AG04450 (cell line): ENCODE data around the gene C17orf58. TPM values are rescaled to one million over a fixed set of nuclear protein-coding genes. Genes with fewer than 3 reads are reported as not detected.
"Not testable (repeated sequence)": the region's sequence is repeated elsewhere in the genome, so short reads cannot be mapped to it uniquely, and the experiment has no call there.

Source experiments
- CTCF ChIA-PET: fragments of 300-600, 350-600 bp; formaldehyde crosslinking; extraction: SDS; loops from one replicate; lab custom pipeline; 2022; ENCODE audit warnings: antibody characterized with exemption, inconsistent platforms; lab: Charles Lee
- POLR2A ChIA-PET: fragments of 350-600 bp; formaldehyde crosslinking; extraction: SDS; loops from one replicate; lab custom pipeline; 2021; ENCODE audit warnings: antibody characterized with exemption, inconsistent platforms; lab: Yijun Ruan, JAX
- DNase-seq: peaks from one replicate; pipeline ENCODE4 v3.0.0-alpha.2; 2011; ENCODE audit warnings: low read depth, low spot score
- H3K27ac ChIP-seq: one replicate; pipeline ENCODE4 v1.5.1; 2012; ENCODE audit warnings: low read depth, low read length, control low read depth
- H3K27me3 ChIP-seq: one replicate; pipeline ENCODE4 v1.6.0; 2012; ENCODE audit warnings: low read length; ENCODE audit not compliant: control insufficient read depth, insufficient read depth
- H3K4me3 ChIP-seq: 2 replicates; pipeline ENCODE4 v1.5.1; 2011; ENCODE audit warnings: mild to moderate bottlenecking, low read depth, low read length, control low read depth
- H3K9me3 ChIP-seq: 2 replicates; pipeline ENCODE4 v1.5.1; 2012; ENCODE audit warnings: low read length; ENCODE audit not compliant: control insufficient read depth, insufficient read depth
- polyA plus RNA-seq: library from polyadenylated mRNA; depleted of rRNA; stranded (reverse); fragments of >200 nt; gene quantifications from 2 replicates; pipeline ENCODE4 v1.2.3, GENCODE V29; 2011
- TF ChIP-seq, protein P1 (sequence below): IDR thresholded peaks from 2 replicates; pipeline ENCODE4 v1.5.1; 2011; ENCODE audit warnings: low read depth, low read length, control low read depth, inconsistent platforms

Gene C17orf58
- polyA plus RNA-seq, 1 experiment: 14.4 TPM

- no peak overlapping the region for H3K4me3 ChIP-seq
- peaks cover 5% of the 10 kb centered on the region for H3K9me3 ChIP-seq
- TF ChIP-seq, protein P1, sequence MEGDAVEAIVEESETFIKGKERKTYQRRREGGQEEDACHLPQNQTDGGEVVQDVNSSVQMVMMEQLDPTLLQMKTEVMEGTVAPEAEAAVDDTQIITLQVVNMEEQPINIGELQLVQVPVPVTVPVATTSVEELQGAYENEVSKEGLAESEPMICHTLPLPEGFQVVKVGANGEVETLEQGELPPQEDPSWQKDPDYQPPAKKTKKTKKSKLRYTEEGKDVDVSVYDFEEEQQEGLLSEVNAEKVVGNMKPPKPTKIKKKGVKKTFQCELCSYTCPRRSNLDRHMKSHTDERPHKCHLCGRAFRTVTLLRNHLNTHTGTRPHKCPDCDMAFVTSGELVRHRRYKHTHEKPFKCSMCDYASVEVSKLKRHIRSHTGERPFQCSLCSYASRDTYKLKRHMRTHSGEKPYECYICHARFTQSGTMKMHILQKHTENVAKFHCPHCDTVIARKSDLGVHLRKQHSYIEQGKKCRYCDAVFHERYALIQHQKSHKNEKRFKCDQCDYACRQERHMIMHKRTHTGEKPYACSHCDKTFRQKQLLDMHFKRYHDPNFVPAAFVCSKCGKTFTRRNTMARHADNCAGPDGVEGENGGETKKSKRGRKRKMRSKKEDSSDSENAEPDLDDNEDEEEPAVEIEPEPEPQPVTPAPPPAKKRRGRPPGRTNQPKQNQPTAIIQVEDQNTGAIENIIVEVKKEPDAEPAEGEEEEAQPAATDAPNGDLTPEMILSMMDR: no peak
- no peak overlapping the region for H3K27ac ChIP-seq
- CTCF ChIA-PET: interaction anchor here (0.9 kb wide), 1 partner anchor 10 kb away, joined by 3 read pairs; no protein-coding TSS in a partner anchor
- no peaks in the 10 kb centered on the region for H3K27me3 ChIP-seq
- POLR2A ChIA-PET: no interaction called here
- no peak for DNase-seq
Measured at GRCh38 chr17:67974185-67974584, 22.1 kb downstream of the C17orf58 start.

- Histone ChIP-seq H3K4me3 (no peak overlapping the region), H3K27me3 (no peaks in the 10 kb centered on the region), H3K9me3 (no peaks in the 10 kb centered on the region), H3K27ac (no peak overlapping the region)
- TF ChIP-seq, protein P1: no peak
- POLR2A ChIA-PET: no interaction called here
- DNase-seq: no peak
- CTCF ChIA-PET: interaction anchor here (1.0 kb wide), 1 partner anchor 10 kb away, joined by 3 read pairs; no protein-coding TSS in a partner anchor
Measured at GRCh38 chr17:67970783-67971182, 25.5 kb downstream of the C17orf58 start.

GRCh38 chr17:67963145-67963572, 33.1 kb downstream of the C17orf58 start:
- H3K27me3 ChIP-seq, H3K4me3 ChIP-seq, POLR2A ChIA-PET, H3K9me3 ChIP-seq, H3K27ac ChIP-seq: not testable (repeated sequence)
- CTCF ChIA-PET: interaction anchor here (0.6 to 1.3 kb wide), 9 partner anchors 9 to 478 kb away, joined by 3 to 6 read pairs (median 3); no protein-coding TSS in a partner anchor
- TF ChIP-seq, protein P1: peak; percentile 62
- DNase-seq: peak; percentile 32

DNA sequence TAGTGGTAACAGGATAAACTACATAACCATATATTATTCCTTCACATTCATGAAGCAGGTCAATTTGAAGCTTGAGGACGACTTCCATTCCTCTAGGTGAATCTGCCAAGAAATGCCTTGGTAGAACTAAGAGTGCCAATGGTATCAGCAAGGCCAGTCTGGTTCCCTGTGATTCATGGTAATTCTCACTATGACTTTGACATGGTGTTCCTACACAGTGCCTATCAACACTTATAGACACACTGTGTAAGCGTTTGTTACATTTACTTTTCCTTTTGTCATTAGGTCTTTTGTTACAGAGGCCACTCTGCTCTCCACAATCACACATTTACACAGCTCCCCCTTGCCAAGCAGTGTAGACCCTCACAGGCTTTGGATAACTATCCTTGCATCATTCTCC, 34.1 kb downstream of the C17orf58 start:
- H3K27ac ChIP-seq, DNase-seq, H3K9me3 ChIP-seq, CTCF ChIA-PET, H3K27me3 ChIP-seq, POLR2A ChIA-PET, H3K4me3 ChIP-seq: not testable (repeated sequence)

DNA sequence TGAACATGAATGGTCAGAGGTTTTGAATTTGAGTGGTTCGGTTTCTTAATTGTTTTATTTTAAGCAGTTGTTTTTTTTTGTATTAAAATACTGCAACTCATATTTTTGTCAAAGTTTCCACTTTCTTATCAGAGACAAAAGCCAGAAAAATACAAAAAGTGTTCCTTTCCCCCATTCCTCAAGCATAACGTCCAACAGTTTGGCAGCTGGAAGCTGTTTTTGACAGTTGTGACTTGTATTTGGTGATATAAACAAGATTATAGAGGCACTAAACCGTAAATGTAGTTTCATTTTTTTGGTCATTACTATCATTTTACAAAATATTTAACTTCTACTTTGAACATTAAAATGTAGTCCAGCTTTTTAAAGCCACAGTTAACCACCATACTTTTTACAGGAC, 36.0 kb downstream of the C17orf58 start:
- POLR2A ChIA-PET, H3K9me3 ChIP-seq, H3K27me3 ChIP-seq, H3K4me3 ChIP-seq, DNase-seq, H3K27ac ChIP-seq: not testable (repeated sequence)
- CTCF ChIA-PET: interaction anchor here (1.0 to 1.2 kb wide), 2 partner anchors 10 to 17 kb away, joined by 3 to 7 read pairs; no protein-coding TSS in a partner anchor

DNA sequence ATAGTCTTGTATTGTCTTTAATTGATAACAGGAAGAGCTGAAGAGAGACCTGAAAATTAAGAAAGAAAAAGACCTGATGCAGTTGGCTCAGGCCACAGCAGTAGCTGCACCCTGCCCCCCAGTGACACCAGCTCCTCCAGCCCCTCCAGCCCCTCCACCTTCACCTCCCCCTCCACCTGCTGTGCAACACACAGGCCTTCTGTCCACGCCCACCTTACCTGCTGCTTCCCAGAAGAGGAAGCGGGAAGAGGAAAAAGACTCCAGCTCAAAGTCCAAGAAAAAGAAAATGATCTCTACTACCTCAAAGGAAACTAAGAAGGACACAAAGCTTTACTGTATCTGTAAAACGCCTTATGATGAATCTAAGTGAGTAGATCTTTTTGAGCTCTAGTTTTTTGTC, 36.8 kb downstream of the C17orf58 start:
- POLR2A ChIA-PET: no interaction called here
- CTCF ChIA-PET: interaction anchor here (1.2 kb wide), 1 partner anchor 17 kb away, joined by 7 read pairs; no protein-coding TSS in a partner anchor
- no peaks in the 10 kb centered on the region for H3K27me3 ChIP-seq
- no peak overlapping the region for H3K4me3 ChIP-seq
- TF ChIP-seq, protein P1: no peak
- no peak for DNase-seq
- H3K27ac ChIP-seq: no peak overlapping the region
- H3K9me3 ChIP-seq: no peaks in the 10 kb centered on the region
